IMR-90 (cell line): ENCODE data around the gene SEZ6L. TPM values are rescaled to one million over a fixed set of nuclear protein-coding genes. Genes with fewer than 3 reads are reported as not detected.

Experiments
- ATAC-seq: fragments of 200-7000 bp; cut with Tn5 transposase; 2 replicates; pipeline ENCODE4 v1.9.1; 2020; ENCODE audit warnings: low read depth, mild to moderate bottlenecking, moderate library complexity
- BruUV-seq: library from RNA; stranded (reverse); fragments of 400-500 nt; replicated peaks from 2 replicates; lab custom pipeline; 2021; lab: Mats Ljungman, UMichigan
- CTCF ChIA-PET: fragments of 300-600 bp; formaldehyde crosslinking; extraction: SDS; loops from one replicate; lab custom pipeline; 2021; ENCODE audit warnings: antibody characterized with exemption; lab: Yijun Ruan, JAX
- POLR2A ChIA-PET: fragments of 300-600 bp; sonication (Branson Sonifier 250); formaldehyde crosslinking; loops from one replicate; lab custom pipeline; 2022; ENCODE audit warnings: antibody characterized with exemption; ENCODE audit not compliant: unreplicated experiment; lab: Charles Lee
- DNase-seq: peaks from one replicate; pipeline ENCODE4 v3.0.0; 2013
- H2AFZ ChIP-seq: replicated peaks from 2 replicates; pipeline ENCODE3; 2013; ENCODE audit warnings: low read length, mild to moderate bottlenecking; ENCODE audit not compliant: poor library complexity
- H2AK5ac ChIP-seq: 2 replicates; pipeline ENCODE4 v1.6.1; 2013; ENCODE audit warnings: low read depth, low read length, inconsistent platforms
- H2AK9ac ChIP-seq: replicated peaks from 2 replicates; pipeline ENCODE3; 2013; ENCODE audit warnings: mild to moderate bottlenecking, low read depth, low read length, moderate library complexity; ENCODE audit not compliant: poor library complexity
- H2BK120ac ChIP-seq: 2 replicates; pipeline ENCODE4 v1.6.1; 2013; ENCODE audit warnings: low read depth, low read length, inconsistent platforms
- H2BK15ac ChIP-seq: 3 replicates; pipeline ENCODE4 v1.6.1; 2013; ENCODE audit warnings: low read depth, low read length, inconsistent platforms
- H2BK20ac ChIP-seq: 2 replicates; pipeline ENCODE4 v1.6.1; 2013; ENCODE audit warnings: low read depth, mild to moderate bottlenecking, inconsistent platforms, low read length, moderate library complexity
- H2BK5ac ChIP-seq: 2 replicates; pipeline ENCODE4 v1.6.1; 2013; ENCODE audit warnings: mild to moderate bottlenecking, low read depth, low read length, inconsistent platforms; ENCODE audit not compliant: poor library complexity, severe bottlenecking
- H3K14ac ChIP-seq: replicated peaks from 2 replicates; pipeline ENCODE4 v1.6.1; 2013; ENCODE audit warnings: low read depth, low read length, inconsistent platforms
- H3K18ac ChIP-seq: 2 replicates; pipeline ENCODE4 v1.6.1; 2013; ENCODE audit warnings: low read depth, low read length, control low read depth
- H3K23ac ChIP-seq: 2 replicates; pipeline ENCODE4 v1.6.1; 2013; ENCODE audit warnings: low read depth, low read length, inconsistent platforms
- H3K27ac ChIP-seq: 2 replicates; pipeline ENCODE4 v1.5.1; 2013; ENCODE audit warnings: mild to moderate bottlenecking, control low read depth, low read length; ENCODE audit not compliant: insufficient read depth
- H3K27me3 ChIP-seq: 2 replicates; pipeline ENCODE4 v1.6.1; 2013; ENCODE audit warnings: low read length; ENCODE audit not compliant: control insufficient read depth, insufficient read depth
- H3K36me3 ChIP-seq: 2 replicates; pipeline ENCODE4 v1.6.1; 2013; ENCODE audit warnings: low read length, mixed read lengths; ENCODE audit not compliant: control insufficient read depth, insufficient read depth
- H3K4ac ChIP-seq: 2 replicates; pipeline ENCODE4 v1.6.1; 2013; ENCODE audit warnings: low read depth, low read length, inconsistent platforms
- H3K4me1 ChIP-seq: 2 replicates; pipeline ENCODE4 v1.6.1; 2013; ENCODE audit warnings: low read length, mixed read lengths; ENCODE audit not compliant: control insufficient read depth, insufficient read depth
- H3K4me2 ChIP-seq: 2 replicates; pipeline ENCODE4 v1.6.1; 2013; ENCODE audit warnings: low read depth, mild to moderate bottlenecking, control low read depth, low read length, moderate library complexity
- H3K4me3 ChIP-seq: 2 replicates; pipeline ENCODE4 v1.5.1; 2013; ENCODE audit warnings: low read depth, mild to moderate bottlenecking, control low read depth, low read length, moderate library complexity; ENCODE audit not compliant: insufficient read depth
- H3K56ac ChIP-seq: 2 replicates; pipeline ENCODE4 v1.6.1; 2013; ENCODE audit warnings: low read length, inconsistent platforms; ENCODE audit not compliant: insufficient read depth; ENCODE audit errors: extremely low read depth
- H3K79me1 ChIP-seq, 2 experiments: 2 replicates each; pipeline ENCODE4 v1.6.1; 2013; ENCODE audit warnings: low read length in 2 of 2, inconsistent platforms in 1 of 2, low read depth in 1 of 2
- H3K9ac ChIP-seq: 2 replicates; pipeline ENCODE4 v1.6.1; 2013; ENCODE audit warnings: low read depth, low read length, control low read depth
- H3K9me1 ChIP-seq: 2 replicates; pipeline ENCODE4 v1.6.1; 2013; ENCODE audit warnings: low read length, inconsistent platforms; ENCODE audit not compliant: insufficient read depth
- H3K9me3 ChIP-seq: 2 replicates; pipeline ENCODE4 v1.6.1; 2013; ENCODE audit warnings: low read length; ENCODE audit not compliant: control insufficient read depth, insufficient read depth
- H4K20me1 ChIP-seq: 2 replicates; pipeline ENCODE4 v1.6.1; 2013; ENCODE audit warnings: low read length, inconsistent platforms; ENCODE audit not compliant: insufficient read depth
- H4K5ac ChIP-seq: 2 replicates; pipeline ENCODE4 v1.6.1; 2013; ENCODE audit warnings: mild to moderate bottlenecking, low read depth, low read length, control low read depth
- H4K8ac ChIP-seq, 2 experiments: 2 replicates each; pipeline ENCODE4 v1.6.1; 2013; ENCODE audit warnings: low read depth in 2 of 2, low read length in 2 of 2, control low read depth in 1 of 2, inconsistent platforms in 1 of 2
- H4K91ac ChIP-seq: 2 replicates; pipeline ENCODE4 v1.6.1; 2013; ENCODE audit warnings: low read depth, low read length, inconsistent platforms; ENCODE audit not compliant: insufficient read depth
- BHLHE40 ChIP-seq: fragments of 150-350 bp; IDR thresholded peaks from 2 replicates; pipeline ENCODE4 v1.6.1; 2016; ENCODE audit warnings: mild to moderate bottlenecking, low read depth, low read length
- CEBPB ChIP-seq: IDR thresholded peaks from 2 replicates; pipeline ENCODE4 v1.6.1; 2012; ENCODE audit warnings: low read depth, low read length, improper control_type of control experiment
- CHD1 ChIP-seq: IDR thresholded peaks from 2 replicates; pipeline ENCODE4 v1.6.1; 2012; ENCODE audit warnings: low read depth, low read length, improper control_type of control experiment
- MAFK ChIP-seq: IDR thresholded peaks from 2 replicates; pipeline ENCODE4 v1.6.1; 2012; ENCODE audit warnings: low read depth, low read length, improper control_type of control experiment
- MAZ ChIP-seq: IDR thresholded peaks from 2 replicates; pipeline ENCODE4 v1.6.1; 2012; ENCODE audit warnings: low read depth, mild to moderate bottlenecking, low read length, improper control_type of control experiment, moderate library complexity, borderline replicate concordance
- MXI1 ChIP-seq: IDR thresholded peaks from 2 replicates; pipeline ENCODE4 v1.6.1; 2012; ENCODE audit warnings: low read depth, mild to moderate bottlenecking, low read length, moderate library complexity, borderline replicate concordance
- NFE2L2 ChIP-seq: fragments of 150-350 bp; IDR thresholded peaks from 2 replicates; pipeline ENCODE4 v1.6.1; 2016; ENCODE audit warnings: low read depth, mild to moderate bottlenecking, low read length
- POLR2A ChIP-seq: IDR thresholded peaks from 2 replicates; pipeline ENCODE4 v1.6.1; 2012; ENCODE audit warnings: mild to moderate bottlenecking, low read depth, low read length
- RCOR1 ChIP-seq: IDR thresholded peaks from 2 replicates; pipeline ENCODE4 v1.6.1; 2012; ENCODE audit warnings: mild to moderate bottlenecking, low read length, improper control_type of control experiment; ENCODE audit not compliant: insufficient replicate concordance
- RFX5 ChIP-seq: IDR thresholded peaks from 2 replicates; pipeline ENCODE4 v1.8.0; 2012; ENCODE audit warnings: low read depth, mild to moderate bottlenecking, low read length, moderate library complexity
- SMC3 ChIP-seq: fragments of 150-350 bp; IDR thresholded peaks from 2 replicates; pipeline ENCODE4 v1.6.1; 2016; ENCODE audit warnings: low read depth, mild to moderate bottlenecking, antibody characterized with exemption, low read length, moderate library complexity
- WGBS, 2 experiments: methylation state at CpG; one replicate each; pipeline versions ENCODE4 v1.1.5 to v1.1.7; 2013; ENCODE audit warnings: missing lambda C conversion rate in 2 of 2; ENCODE audit not compliant: insufficient read length in 1 of 2; ENCODE audit errors: extremely low coverage in 2 of 2; 5-methylcytosine and 5-hydroxymethylcytosine counted together
- dilution Hi-C: fragments of 300-500 bp; cut with HindIII; formaldehyde crosslinking; loops from one replicate; pipeline ENCODE4 v1.14.3; 2018; ENCODE audit warnings: low sequenced_read_pairs; ENCODE audit not compliant: unreplicated experiment
- in situ Hi-C: fragments of 300-500 bp; cut with MboI; formaldehyde crosslinking; loops from 3 replicates; pipeline ENCODE4 v1.14.3; 2019; ENCODE audit warnings: low sequenced_read_pairs, inconsistent platforms, mixed read lengths
- intact Hi-C: fragments of 100-400 bp; cut with micrococcal nuclease; formaldehyde crosslinking; loops from 2 replicates; pipeline ENCODE4 v1.10.0; 2022
- polyA plus RNA-seq, 3 experiments: library from polyadenylated mRNA; depleted of rRNA; stranded (reverse); fragments of >200 nt; gene quantifications; 2 replicates each; pipeline ENCODE4 v1.2.3, GENCODE V29; 2012; ENCODE audit warnings: low replicate concordance in 1 of 3
- total RNA-seq: library from RNA; depleted of rRNA; stranded (reverse); fragments of >200 nt; gene quantifications from 2 replicates; pipeline ENCODE4 v1.2.3, GENCODE V29; 2012
- TF ChIP-seq, protein P1 (sequence below): fragments of 150-350 bp; IDR thresholded peaks from 2 replicates; pipeline ENCODE4 v1.6.1; 2017; ENCODE audit warnings: mild to moderate bottlenecking, antibody characterized with exemption, low read length, low read depth
- TF ChIP-seq, protein P2 (sequence below): conservative IDR thresholded peaks from 2 replicates; pipeline ENCODE4 v1.5.1; 2012; ENCODE audit warnings: mild to moderate bottlenecking, low read depth, low read length, improper control_type of control experiment
- TF ChIP-seq, protein P3 (sequence below): fragments of 150-350 bp; IDR thresholded peaks from 2 replicates; pipeline ENCODE4 v1.6.1; 2016; ENCODE audit warnings: low read depth, mild to moderate bottlenecking, low read length, moderate library complexity, borderline replicate concordance

Gene SEZ6L
- total and polyA plus RNA-seq, 2 of the 4 experiments (the other 2 are of a cell fraction) = not detected

DNA sequence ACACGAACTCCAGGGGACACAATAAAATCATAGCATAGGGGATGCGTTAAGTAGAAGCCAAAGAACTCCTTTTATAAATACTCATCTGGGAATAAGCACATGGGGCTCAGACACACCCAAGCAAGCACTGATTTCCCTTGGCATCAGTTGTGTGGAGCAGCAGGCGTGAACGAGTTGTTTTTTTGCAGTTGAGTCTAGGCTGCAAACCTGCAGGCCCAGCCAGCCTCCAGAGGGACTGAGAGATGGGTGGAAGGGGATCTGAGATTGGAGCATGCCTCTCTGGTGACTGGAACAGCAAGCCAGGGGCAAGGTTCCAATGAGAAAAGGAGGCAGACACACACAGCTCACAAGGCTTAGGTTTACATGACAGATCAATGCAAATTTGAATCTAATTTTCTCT is 27.4 kb upstream of the SEZ6L start:
- POLR2A ChIA-PET = no interaction called here
- no peak overlapping the region for H2BK15ac ChIP-seq
- no peak overlapping the region for H4K91ac ChIP-seq
- H3K9me1 ChIP-seq = no peaks in the 10 kb centered on the region
- H3K23ac ChIP-seq = no peak overlapping the region
- H2BK120ac ChIP-seq = no peak overlapping the region
- no peaks in the 10 kb centered on the region for H3K27me3 ChIP-seq
- ATAC-seq (no peak), DNase-seq (no peak)
- H3K27ac ChIP-seq = no peak overlapping the region
- no TSS peak for BruUV-seq
- no peak overlapping the region for H2AK9ac ChIP-seq
- H4K5ac ChIP-seq = no peak overlapping the region
- intact Hi-C loops (no loop called here), in situ Hi-C loops (no loop called here), dilution Hi-C loops (no loop called here)
- no peak overlapping the region for H2BK5ac ChIP-seq
- H3K18ac ChIP-seq = no peak overlapping the region
- H3K4me1 ChIP-seq = no peaks in the 10 kb centered on the region
- no peaks in the 10 kb centered on the region for H3K36me3 ChIP-seq
- no peak overlapping the region for H2AK5ac ChIP-seq
- no peaks in the 10 kb centered on the region for H3K79me1 ChIP-seq
- no peak overlapping the region for H3K9ac ChIP-seq
- H4K20me1 ChIP-seq = no peaks in the 10 kb centered on the region
- CTCF ChIA-PET = no interaction called here
- no peak overlapping the region for H3K4me3 ChIP-seq
- no peak overlapping the region for H2BK20ac ChIP-seq
- no peak overlapping the region for H3K14ac ChIP-seq
- no peak overlapping the region for H3K56ac ChIP-seq
- H3K9me3 ChIP-seq = peaks cover 13% of the 10 kb centered on the region
- no peak overlapping the region for H2AFZ ChIP-seq
- H3K4ac ChIP-seq = no peak overlapping the region
- TF ChIP-seq RCOR1 (no peak), MXI1 (no peak), CEBPB (no peak), NFE2L2 (no peak), MAFK (no peak), SMC3 (no peak), CHD1 (no peak), POLR2A (no peak), RFX5 (no peak), BHLHE40 (no peak), MAZ (no peak)
- TF ChIP-seq, protein P1, sequence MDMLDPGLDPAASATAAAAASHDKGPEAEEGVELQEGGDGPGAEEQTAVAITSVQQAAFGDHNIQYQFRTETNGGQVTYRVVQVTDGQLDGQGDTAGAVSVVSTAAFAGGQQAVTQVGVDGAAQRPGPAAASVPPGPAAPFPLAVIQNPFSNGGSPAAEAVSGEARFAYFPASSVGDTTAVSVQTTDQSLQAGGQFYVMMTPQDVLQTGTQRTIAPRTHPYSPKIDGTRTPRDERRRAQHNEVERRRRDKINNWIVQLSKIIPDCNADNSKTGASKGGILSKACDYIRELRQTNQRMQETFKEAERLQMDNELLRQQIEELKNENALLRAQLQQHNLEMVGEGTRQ = no peak
- TF ChIP-seq, protein P2, sequence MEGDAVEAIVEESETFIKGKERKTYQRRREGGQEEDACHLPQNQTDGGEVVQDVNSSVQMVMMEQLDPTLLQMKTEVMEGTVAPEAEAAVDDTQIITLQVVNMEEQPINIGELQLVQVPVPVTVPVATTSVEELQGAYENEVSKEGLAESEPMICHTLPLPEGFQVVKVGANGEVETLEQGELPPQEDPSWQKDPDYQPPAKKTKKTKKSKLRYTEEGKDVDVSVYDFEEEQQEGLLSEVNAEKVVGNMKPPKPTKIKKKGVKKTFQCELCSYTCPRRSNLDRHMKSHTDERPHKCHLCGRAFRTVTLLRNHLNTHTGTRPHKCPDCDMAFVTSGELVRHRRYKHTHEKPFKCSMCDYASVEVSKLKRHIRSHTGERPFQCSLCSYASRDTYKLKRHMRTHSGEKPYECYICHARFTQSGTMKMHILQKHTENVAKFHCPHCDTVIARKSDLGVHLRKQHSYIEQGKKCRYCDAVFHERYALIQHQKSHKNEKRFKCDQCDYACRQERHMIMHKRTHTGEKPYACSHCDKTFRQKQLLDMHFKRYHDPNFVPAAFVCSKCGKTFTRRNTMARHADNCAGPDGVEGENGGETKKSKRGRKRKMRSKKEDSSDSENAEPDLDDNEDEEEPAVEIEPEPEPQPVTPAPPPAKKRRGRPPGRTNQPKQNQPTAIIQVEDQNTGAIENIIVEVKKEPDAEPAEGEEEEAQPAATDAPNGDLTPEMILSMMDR = no peak
- TF ChIP-seq, protein P3, sequence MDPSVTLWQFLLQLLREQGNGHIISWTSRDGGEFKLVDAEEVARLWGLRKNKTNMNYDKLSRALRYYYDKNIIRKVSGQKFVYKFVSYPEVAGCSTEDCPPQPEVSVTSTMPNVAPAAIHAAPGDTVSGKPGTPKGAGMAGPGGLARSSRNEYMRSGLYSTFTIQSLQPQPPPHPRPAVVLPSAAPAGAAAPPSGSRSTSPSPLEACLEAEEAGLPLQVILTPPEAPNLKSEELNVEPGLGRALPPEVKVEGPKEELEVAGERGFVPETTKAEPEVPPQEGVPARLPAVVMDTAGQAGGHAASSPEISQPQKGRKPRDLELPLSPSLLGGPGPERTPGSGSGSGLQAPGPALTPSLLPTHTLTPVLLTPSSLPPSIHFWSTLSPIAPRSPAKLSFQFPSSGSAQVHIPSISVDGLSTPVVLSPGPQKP = no peak
- WGBS, 2 experiments = no CpG with 5 or more reads among the region's 4 CpGs
- H4K8ac ChIP-seq = no peak overlapping the region
- H3K4me2 ChIP-seq = no peak overlapping the region
